Testis (tissue), 2 donors: ENCODE data around the gene MBTD1.

Source experiments
- CTCF ChIP-seq, 3 experiments: fragments of 450-650 bp in 2 of 3; fragments of 200-600 bp in 1 of 3; sonication (generic) in 1 of 3; IDR thresholded peaks; one replicate each; pipeline ENCODE4 v1.5.1; 2016 to 2019; ENCODE audit warnings: antibody characterized with exemption in 3 of 3, mild to moderate bottlenecking in 2 of 3, moderate library complexity in 1 of 3
- POLR2A ChIP-seq: fragments of 450-650 bp; IDR thresholded peaks from one replicate; pipeline ENCODE4 v1.6.1; 2017; ENCODE audit warnings: antibody characterized with exemption, mild to moderate bottlenecking, moderate library complexity

- no peak for TF ChIP-seq CTCF (IDR thresholded peaks at IDR 0.05)
- no peak for TF ChIP-seq POLR2A
These were observed 27.6 kb upstream of the MBTD1 start for GRCh38 chr17:51287412-51287811.
